Endothelial cell (in vitro differentiated cells): ENCODE measurements around the gene TRPM2. TPM values are rescaled to one million over a fixed set of nuclear protein-coding genes. Genes with fewer than 3 reads are reported as not detected.

Experiments
- DNase-seq: peaks from one replicate; pipeline ENCODE4 v3.0.0; 2021; ENCODE audit warnings: low spot score
- H3K27ac Mint-ChIP-seq: one replicate; pipeline ENCODE4 v1.8.0; 2021; ENCODE audit warnings: mixed read lengths, inconsistent platforms; ENCODE audit not compliant: unreplicated experiment
- H3K27me3 Mint-ChIP-seq: one replicate; pipeline ENCODE4 v1.8.0; 2021; ENCODE audit warnings: mild to moderate bottlenecking, moderate library complexity, mixed read lengths, inconsistent platforms; ENCODE audit not compliant: unreplicated experiment
- H3K36me3 Mint-ChIP-seq: one replicate; pipeline ENCODE4 v1.8.0; 2021; ENCODE audit warnings: mild to moderate bottlenecking, low read depth, mixed read lengths, inconsistent platforms; ENCODE audit not compliant: unreplicated experiment
- H3K4me1 Mint-ChIP-seq: one replicate; pipeline ENCODE4 v1.8.0; 2021; ENCODE audit warnings: mild to moderate bottlenecking, mixed read lengths, inconsistent platforms; ENCODE audit not compliant: unreplicated experiment
- H3K4me3 Mint-ChIP-seq: one replicate; pipeline ENCODE4 v1.8.0; 2021; ENCODE audit warnings: mild to moderate bottlenecking, mixed read lengths, inconsistent platforms; ENCODE audit not compliant: unreplicated experiment
- H3K9me3 Mint-ChIP-seq: one replicate; pipeline ENCODE4 v1.8.0; 2021; ENCODE audit warnings: mixed read lengths, inconsistent platforms; ENCODE audit not compliant: unreplicated experiment
- CTCF ChIP-seq: fragments of 200-600 bp; sonication (generic); IDR thresholded peaks from one replicate; pipeline ENCODE4 v1.5.0; 2021; ENCODE audit warnings: antibody characterized with exemption; ENCODE audit not compliant: unreplicated experiment
- total RNA-seq: library from RNA; stranded (reverse); fragmentation: NEBNext Ultra II Directional; extraction: Animal tissue kit (Norgen Biotek cat#: 25700); gene quantifications from one replicate; pipeline ENCODE4 v1.2.1, GENCODE V29; 2021; ENCODE audit not compliant: unreplicated experiment

The TRPM2 gene
- total RNA-seq, 1 donor from 2014 or later = 0.15 TPM

- H3K9me3 Mint-ChIP-seq = no peaks in the 10 kb centered on the region
- peaks cover 2% of the 10 kb centered on the region for H3K27me3 Mint-ChIP-seq
- H3K36me3 Mint-ChIP-seq = no peaks in the 10 kb centered on the region
- no peak overlapping the region for H3K4me3 Mint-ChIP-seq
- DNase-seq = no peak
- TF ChIP-seq CTCF = no peak
- no peaks in the 10 kb centered on the region for H3K4me1 Mint-ChIP-seq
- H3K27ac Mint-ChIP-seq = no peak overlapping the region
These were observed 87.0 kb downstream of the TRPM2 start for GRCh38 chr21:44440241-44441040.

GRCh38 chr21:44441041-44441400, 87.6 kb downstream of the TRPM2 start:
- no peak overlapping the region for H3K4me3 Mint-ChIP-seq
- DNase-seq = no peak
- H3K27me3 Mint-ChIP-seq = peaks cover 2% of the 10 kb centered on the region
- H3K36me3 Mint-ChIP-seq = no peaks in the 10 kb centered on the region
- H3K9me3 Mint-ChIP-seq = no peaks in the 10 kb centered on the region
- TF ChIP-seq CTCF = no peak
- no peak overlapping the region for H3K27ac Mint-ChIP-seq
- no peaks in the 10 kb centered on the region for H3K4me1 Mint-ChIP-seq

- Mint-ChIP-seq H3K4me1 (no peaks in the 10 kb centered on the region), H3K4me3 (no peak overlapping the region), H3K27ac (no peak overlapping the region), H3K9me3 (no peaks in the 10 kb centered on the region), H3K36me3 (no peaks in the 10 kb centered on the region), H3K27me3 (peaks cover 2% of the 10 kb centered on the region)
- no peak for DNase-seq
- TF ChIP-seq CTCF = no peak
These were observed 88.3 kb downstream of the TRPM2 start for GRCh38 chr21:44441581-44442265.

GRCh38 chr21:44442266-44443125, 89.1 kb downstream of the TRPM2 start:
- no peak for TF ChIP-seq CTCF
- Mint-ChIP-seq H3K4me3 (no peak overlapping the region), H3K27ac (no peak overlapping the region), H3K4me1 (no peaks in the 10 kb centered on the region), H3K36me3 (no peaks in the 10 kb centered on the region), H3K27me3 (peaks cover 4% of the 10 kb centered on the region), H3K9me3 (no peaks in the 10 kb centered on the region)
- DNase-seq = no peak
